ENCODE measurements around the gene P3H1.

DNA sequence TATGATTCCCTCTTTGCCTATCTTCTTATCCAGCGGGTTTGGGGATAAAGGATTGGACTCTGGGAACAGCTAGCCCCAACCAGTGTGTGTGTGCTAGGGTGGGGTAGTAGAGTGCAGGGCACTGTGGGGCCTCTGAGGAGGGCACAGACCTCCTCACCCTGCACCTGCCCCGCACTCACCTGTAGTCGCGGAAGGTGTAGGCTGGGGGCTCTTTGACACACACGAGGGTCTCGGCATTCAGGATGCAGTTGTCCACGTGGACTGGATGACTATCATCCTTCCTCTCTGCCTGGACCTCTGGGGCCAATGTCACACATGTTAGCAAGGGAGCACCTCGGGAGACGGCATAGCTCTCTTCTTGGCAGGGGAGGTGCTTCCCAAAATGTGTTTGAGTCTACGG lies 18.8 kb downstream of the P3H1 start:
- TF ChIP-seq POLR2A (IDR thresholded peaks at IDR 0.05): no peak
- TF ChIP-seq, protein P1, sequence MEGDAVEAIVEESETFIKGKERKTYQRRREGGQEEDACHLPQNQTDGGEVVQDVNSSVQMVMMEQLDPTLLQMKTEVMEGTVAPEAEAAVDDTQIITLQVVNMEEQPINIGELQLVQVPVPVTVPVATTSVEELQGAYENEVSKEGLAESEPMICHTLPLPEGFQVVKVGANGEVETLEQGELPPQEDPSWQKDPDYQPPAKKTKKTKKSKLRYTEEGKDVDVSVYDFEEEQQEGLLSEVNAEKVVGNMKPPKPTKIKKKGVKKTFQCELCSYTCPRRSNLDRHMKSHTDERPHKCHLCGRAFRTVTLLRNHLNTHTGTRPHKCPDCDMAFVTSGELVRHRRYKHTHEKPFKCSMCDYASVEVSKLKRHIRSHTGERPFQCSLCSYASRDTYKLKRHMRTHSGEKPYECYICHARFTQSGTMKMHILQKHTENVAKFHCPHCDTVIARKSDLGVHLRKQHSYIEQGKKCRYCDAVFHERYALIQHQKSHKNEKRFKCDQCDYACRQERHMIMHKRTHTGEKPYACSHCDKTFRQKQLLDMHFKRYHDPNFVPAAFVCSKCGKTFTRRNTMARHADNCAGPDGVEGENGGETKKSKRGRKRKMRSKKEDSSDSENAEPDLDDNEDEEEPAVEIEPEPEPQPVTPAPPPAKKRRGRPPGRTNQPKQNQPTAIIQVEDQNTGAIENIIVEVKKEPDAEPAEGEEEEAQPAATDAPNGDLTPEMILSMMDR (IDR thresholded peaks at IDR 0.05): no peak

Measured in right lobe of liver (tissue), 4 donors.